HFF-Myc (cell line): Measurements from ENCODE around the gene ZMYND8.

Experiments
- DNase-seq: peaks from one replicate; pipeline ENCODE4 v3.0.0-alpha.2; 2011; ENCODE audit warnings: low read depth; ENCODE audit errors: extremely low read depth
- H3K4me3 ChIP-seq: replicated peaks from 2 replicates; pipeline ENCODE4 v1.5.1; 2011; ENCODE audit warnings: low read depth, mild to moderate bottlenecking, control low read depth, low read length
- TF ChIP-seq, protein P1 (sequence below): IDR thresholded peaks from 2 replicates; pipeline ENCODE4 v1.5.1; 2012; ENCODE audit warnings: mild to moderate bottlenecking, low read depth, low read length, control low read depth; ENCODE audit errors: missing control alignments

ZMYND8 gene

DNA sequence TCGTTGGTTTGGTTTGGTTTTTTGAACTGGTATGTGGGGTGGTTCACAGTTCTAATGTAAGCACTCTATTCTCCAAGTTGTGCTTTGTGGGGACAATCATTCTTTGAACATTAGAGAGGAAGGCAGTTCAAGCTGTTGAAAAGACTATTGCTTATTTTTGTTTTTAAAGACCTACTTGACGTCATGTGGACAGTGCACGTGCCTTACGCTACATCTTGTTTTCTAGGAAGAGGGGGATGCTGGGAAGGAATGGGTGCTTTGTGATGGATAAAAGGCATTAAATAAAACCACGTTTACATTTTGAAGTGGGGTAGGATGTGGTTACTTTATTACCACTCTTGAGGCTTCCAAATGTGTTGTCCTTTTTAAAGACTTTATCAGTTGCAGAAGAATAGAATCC is 168.0 kb downstream of the ZMYND8 start:
- no peak for DNase-seq
- no peak overlapping the region for H3K4me3 ChIP-seq
- TF ChIP-seq, protein P1, sequence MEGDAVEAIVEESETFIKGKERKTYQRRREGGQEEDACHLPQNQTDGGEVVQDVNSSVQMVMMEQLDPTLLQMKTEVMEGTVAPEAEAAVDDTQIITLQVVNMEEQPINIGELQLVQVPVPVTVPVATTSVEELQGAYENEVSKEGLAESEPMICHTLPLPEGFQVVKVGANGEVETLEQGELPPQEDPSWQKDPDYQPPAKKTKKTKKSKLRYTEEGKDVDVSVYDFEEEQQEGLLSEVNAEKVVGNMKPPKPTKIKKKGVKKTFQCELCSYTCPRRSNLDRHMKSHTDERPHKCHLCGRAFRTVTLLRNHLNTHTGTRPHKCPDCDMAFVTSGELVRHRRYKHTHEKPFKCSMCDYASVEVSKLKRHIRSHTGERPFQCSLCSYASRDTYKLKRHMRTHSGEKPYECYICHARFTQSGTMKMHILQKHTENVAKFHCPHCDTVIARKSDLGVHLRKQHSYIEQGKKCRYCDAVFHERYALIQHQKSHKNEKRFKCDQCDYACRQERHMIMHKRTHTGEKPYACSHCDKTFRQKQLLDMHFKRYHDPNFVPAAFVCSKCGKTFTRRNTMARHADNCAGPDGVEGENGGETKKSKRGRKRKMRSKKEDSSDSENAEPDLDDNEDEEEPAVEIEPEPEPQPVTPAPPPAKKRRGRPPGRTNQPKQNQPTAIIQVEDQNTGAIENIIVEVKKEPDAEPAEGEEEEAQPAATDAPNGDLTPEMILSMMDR: no peak

DNA sequence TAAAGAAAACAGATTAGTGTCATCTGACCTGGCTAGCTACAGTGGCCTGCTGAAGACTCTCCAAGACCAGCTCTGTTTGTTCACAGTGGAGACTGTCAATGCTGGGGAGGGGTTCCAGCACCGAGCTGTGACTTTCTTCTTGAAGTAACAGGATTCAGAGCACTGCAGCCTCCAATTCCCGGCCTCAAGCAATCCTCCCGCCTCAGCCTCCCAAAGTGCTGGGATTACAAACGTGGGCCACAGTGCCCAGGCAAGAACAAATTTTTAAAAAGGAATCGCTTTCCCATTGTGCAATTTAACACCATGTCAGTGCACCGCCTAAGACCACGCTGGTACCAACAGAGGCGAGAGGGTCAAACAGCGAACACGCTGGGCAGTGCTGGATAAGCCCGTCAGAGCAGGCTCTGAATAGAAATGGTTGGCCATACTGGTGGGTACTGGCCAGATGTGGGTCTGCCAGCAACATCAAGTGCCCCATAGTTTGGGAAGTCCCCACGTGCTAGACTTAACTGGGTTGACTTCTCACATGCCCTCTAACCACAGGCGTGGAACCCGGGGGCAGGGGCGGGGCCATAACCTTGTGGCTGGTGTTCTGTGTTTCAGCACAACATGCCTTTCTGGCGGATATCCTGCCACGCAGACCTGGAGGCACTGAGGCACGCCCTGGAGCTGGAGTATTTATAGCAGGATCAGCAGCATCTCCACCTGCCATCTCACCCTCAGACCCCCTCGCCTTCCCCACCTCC is 168.9 kb downstream of the ZMYND8 start:
- DNase-seq: no peak

DNA sequence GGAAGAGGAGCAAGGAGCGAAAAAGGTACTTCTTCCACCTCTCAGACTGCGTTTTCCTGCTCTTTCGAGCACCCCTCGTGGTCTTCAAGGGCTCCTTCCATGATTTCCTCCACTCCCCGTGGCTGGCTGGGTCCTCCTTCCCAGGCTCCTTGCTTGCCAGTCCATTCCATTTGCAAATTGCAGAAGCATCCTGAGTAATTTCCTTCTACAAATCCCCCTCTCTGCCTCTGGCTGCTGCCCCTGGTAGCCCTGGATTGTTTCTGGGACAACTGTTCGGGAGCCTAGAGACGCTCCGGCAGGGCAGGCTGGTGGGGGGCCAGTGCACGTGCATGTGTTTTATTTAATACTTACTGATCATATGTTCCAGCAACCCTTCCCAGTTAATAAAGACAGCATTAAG is 173.1 kb downstream of the ZMYND8 start:
- H3K4me3 ChIP-seq: no peak overlapping the region
- TF ChIP-seq, protein P1: no peak
- DNase-seq: no peak

More for the DNA sequence above, 168.9 kb downstream of the ZMYND8 start:
- TF ChIP-seq, protein P1: no peak
- no peak overlapping the region for H3K4me3 ChIP-seq

DNA sequence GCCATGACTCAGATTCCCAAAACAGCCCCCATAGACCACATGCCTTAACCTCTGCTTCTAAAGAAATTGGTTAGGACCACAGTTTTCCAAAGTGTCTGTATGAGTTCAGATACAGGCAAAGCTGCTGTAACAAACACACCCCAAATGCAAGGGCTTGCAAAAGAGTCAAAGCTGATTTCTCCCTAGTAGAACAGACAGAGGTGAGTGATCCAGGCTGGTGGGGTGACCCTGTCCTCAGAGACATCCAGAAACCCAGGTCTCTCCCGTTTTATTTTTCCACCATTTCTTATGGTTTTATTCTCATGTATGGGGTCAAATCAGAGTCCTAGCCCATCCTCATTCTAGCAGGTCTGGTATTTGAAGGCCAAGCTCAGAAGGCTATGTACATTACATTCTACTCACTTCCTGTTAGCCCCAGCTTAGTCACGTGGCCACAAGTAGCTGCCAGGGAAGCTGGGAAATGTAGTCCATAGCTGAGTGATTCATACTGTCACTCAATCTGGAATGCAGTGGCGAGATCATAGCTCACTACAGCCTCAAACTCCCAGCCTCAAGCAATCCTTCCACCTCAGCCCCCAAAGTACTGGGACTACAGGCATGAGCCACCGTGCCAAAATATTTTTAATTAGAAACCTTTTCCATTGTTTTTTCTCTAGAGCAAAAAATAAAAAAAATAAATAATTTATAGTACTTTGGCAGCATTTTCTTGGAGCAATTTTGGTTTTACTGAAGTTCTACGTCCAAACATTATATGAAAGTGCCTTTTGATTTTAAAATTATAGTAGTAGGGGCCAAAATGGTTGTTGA is 175.2 kb downstream of the ZMYND8 start:
- TF ChIP-seq, protein P1: no peak
- H3K4me3 ChIP-seq: no peak overlapping the region
- peak; percentile 31 for DNase-seq

DNA sequence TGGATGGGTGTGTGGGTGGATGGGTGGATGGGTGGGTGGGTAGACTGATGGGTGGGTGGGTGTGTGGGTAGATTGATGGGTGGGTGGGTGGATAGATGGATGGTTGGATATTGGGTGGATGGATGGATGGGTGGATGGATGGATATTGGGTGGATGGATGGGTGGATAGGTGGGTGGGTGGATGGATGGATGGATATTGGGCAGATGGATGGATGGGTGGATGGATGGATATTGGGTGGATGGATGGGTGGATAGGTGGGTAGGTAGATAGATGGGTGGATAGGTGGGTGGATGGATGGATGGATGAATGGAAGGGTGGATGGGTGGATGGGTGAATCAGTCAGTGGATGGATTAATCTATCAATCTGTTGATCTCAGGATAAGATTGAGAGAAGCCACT is 177.2 kb downstream of the ZMYND8 start:
- TF ChIP-seq, protein P1: no peak
- H3K4me3 ChIP-seq: no peak overlapping the region
- DNase-seq: no peak

DNA sequence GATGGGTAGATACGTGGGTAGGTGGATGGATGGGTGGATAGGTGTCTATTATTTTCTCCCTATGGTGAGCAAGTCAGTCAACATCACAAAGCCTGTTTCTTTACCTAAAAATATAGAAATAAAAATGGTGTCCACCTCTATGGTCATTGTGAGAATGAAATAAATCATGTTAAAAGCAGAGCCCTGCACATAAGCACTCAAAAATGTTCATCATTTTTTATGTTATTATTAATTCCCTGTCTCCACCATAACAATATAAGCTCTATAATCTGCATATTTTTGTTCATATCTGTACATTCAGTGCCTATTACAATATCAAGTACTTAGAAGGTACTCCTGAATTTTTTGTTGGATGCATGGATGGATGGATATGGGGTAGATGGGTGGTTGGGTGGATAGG is 177.6 kb downstream of the ZMYND8 start:
- TF ChIP-seq, protein P1: no peak
- H3K4me3 ChIP-seq: no peak overlapping the region
- DNase-seq: no peak
